ENCODE data around the gene ATP2B2. TPM values are rescaled to one million over a fixed set of nuclear protein-coding genes. Genes with fewer than 3 reads are reported as not detected.

ATP2B2 gene
- total RNA-seq, 1 donor from 2014 or later: not detected

- H3K36me3 Mint-ChIP-seq: peaks cover 19% of the 10 kb centered on the region
Measured at GRCh38 chr3:10278501-10278900, 226.9 kb downstream of the ATP2B2 start.

GRCh38 chr3:10277115-10277625, 228.2 kb downstream of the ATP2B2 start:
- no peaks in the 10 kb centered on the region for H3K27me3 Mint-ChIP-seq (ENCODE audit: low read depth)
- no peaks in the 10 kb centered on the region for H3K9me3 Mint-ChIP-seq
- H3K4me3 Mint-ChIP-seq: no peak overlapping the region
- H3K27ac Mint-ChIP-seq: no peak overlapping the region
- peaks cover 16% of the 10 kb centered on the region for H3K36me3 Mint-ChIP-seq
- no peak for TF ChIP-seq CTCF (IDR thresholded peaks at IDR 0.05; ENCODE audit: unreplicated experiment)
- DNase-seq (ENCODE audit: low spot score in 2 of 2, unreplicated experiment in 2 of 2): no peak
- H3K4me1 Mint-ChIP-seq: peaks cover 9% of the 10 kb centered on the region

More at GRCh38 chr3:10278501-10278900, 226.9 kb downstream of the ATP2B2 start:
- DNase-seq (ENCODE audit: low spot score in 2 of 2, unreplicated experiment in 2 of 2): no peak
- H3K27ac Mint-ChIP-seq: no peak overlapping the region
- H3K4me1 Mint-ChIP-seq: peaks cover 2% of the 10 kb centered on the region
- no peaks in the 10 kb centered on the region for H3K27me3 Mint-ChIP-seq (ENCODE audit: low read depth)
- no peaks in the 10 kb centered on the region for H3K9me3 Mint-ChIP-seq
- H3K4me3 Mint-ChIP-seq: no peak overlapping the region
- no peak for TF ChIP-seq CTCF (IDR thresholded peaks at IDR 0.05; ENCODE audit: unreplicated experiment)

- DNase-seq (ENCODE audit: low spot score in 2 of 2, unreplicated experiment in 2 of 2): no peak
- no peak overlapping the region for H3K4me3 Mint-ChIP-seq
- H3K27ac Mint-ChIP-seq: no peak overlapping the region
- peaks cover 9% of the 10 kb centered on the region for H3K4me1 Mint-ChIP-seq
- H3K36me3 Mint-ChIP-seq: peaks cover 14% of the 10 kb centered on the region
- no peak for TF ChIP-seq CTCF (IDR thresholded peaks at IDR 0.05; ENCODE audit: unreplicated experiment)
- H3K9me3 Mint-ChIP-seq: no peaks in the 10 kb centered on the region
- H3K27me3 Mint-ChIP-seq (ENCODE audit: low read depth): no peaks in the 10 kb centered on the region
Measured at GRCh38 chr3:10274601-10275000, 230.8 kb downstream of the ATP2B2 start.

Small RNAs within 50 kb of the gene (microRNA-seq; reads per million reads assigned to microRNA genes)
- gene MIR378B: not detected
- not detected for gene MIR885

Other genes with a start within 250 kb of the ATP2B2 start
- gene GHRL, start 212.6 kb downstream of the ATP2B2 start, total RNA-seq: 0.73 to 1.9 TPM (median 0.96 TPM) in 3 replicates
- gene SEC13, start 184.5 kb downstream of the ATP2B2 start, total RNA-seq: 138 to 146 TPM (median 138 TPM) in 3 replicates